ENCODE results near the gene ZNF275. TPM values are rescaled to one million over a fixed set of nuclear protein-coding genes. Genes with fewer than 3 reads are reported as not detected.
"Not testable (repeated sequence)": the region's sequence is repeated elsewhere in the genome, so short reads cannot be mapped to it uniquely, and the experiment has no call there.

Gene ZNF275
- total RNA-seq, 1 donor from 2014 or later: 5.9 TPM

GRCh38 chrX:153386097-153386496 is 52.1 kb downstream of the ZNF275 start:
- DNase-seq (ENCODE audit: low read depth, low spot score): no peak

GRCh38 chrX:153387345-153387744 is 53.4 kb downstream of the ZNF275 start:
- no peak for DNase-seq (ENCODE audit: low read depth, low spot score)

GRCh38 chrX:153387987-153388721 is 54.2 kb downstream of the ZNF275 start:
- DNase-seq (ENCODE audit: low read depth, low spot score): no peak

- DNase-seq (ENCODE audit: low read depth, low spot score): no peak
Measured at GRCh38 chrX:153388722-153389459, 54.9 kb downstream of the ZNF275 start.

- DNase-seq (ENCODE audit: low read depth, low spot score): not testable (repeated sequence)
Measured at GRCh38 chrX:153389460-153389768, 55.5 kb downstream of the ZNF275 start.

GRCh38 chrX:153392642-153393321 is 58.8 kb downstream of the ZNF275 start:
- DNase-seq (ENCODE audit: low read depth, low spot score): no peak

GRCh38 chrX:153394612-153395011 is 60.7 kb downstream of the ZNF275 start:
- no peak for DNase-seq (ENCODE audit: low read depth, low spot score)

GRCh38 chrX:153395613-153396319 is 61.8 kb downstream of the ZNF275 start:
- no peak for DNase-seq (ENCODE audit: low read depth, low spot score)

GRCh38 chrX:153396320-153397195 is 62.6 kb downstream of the ZNF275 start:
- DNase-seq (ENCODE audit: low read depth, low spot score): no peak

- DNase-seq (ENCODE audit: low read depth, low spot score): no peak
Measured at GRCh38 chrX:153397256-153397960, 63.5 kb downstream of the ZNF275 start.

GRCh38 chrX:153398275-153398960 is 64.5 kb downstream of the ZNF275 start:
- DNase-seq (ENCODE audit: low read depth, low spot score): no peak

- no peak for DNase-seq (ENCODE audit: low read depth, low spot score)
Measured at GRCh38 chrX:153400146-153401132, 66.5 kb downstream of the ZNF275 start.

GRCh38 chrX:153401133-153401764 is 67.3 kb downstream of the ZNF275 start, which contains the start of gene PNMA6E:
TSS of gene PNMA6E (minus strand) at chrX:153401350. CDS start at chrX:153398849, 2,501 bp downstream.
- no peak for DNase-seq (ENCODE audit: low read depth, low spot score)

Other genes with a start within 250 kb of the ZNF275 start
- gene MAGEA1, start 154.9 kb upstream of the ZNF275 start, total RNA-seq: 0.07 TPM in 1 of 2 replicates, not detected in the other
- not detected in 2 replicates for gene PNMA6F, start 12.4 kb upstream of the ZNF275 start, total RNA-seq
- gene PNMA6E, start 67.2 kb downstream of the ZNF275 start, total RNA-seq: not detected in 2 replicates
- gene ZFP92, start 77.3 kb downstream of the ZNF275 start, total RNA-seq: 1.1 and 1.6 TPM in 2 replicates
- gene TREX2, start 111.9 kb downstream of the ZNF275 start, total RNA-seq: 0.73 and 1.0 TPM in 2 replicates
- gene HAUS7, start 136.4 kb downstream of the ZNF275 start, total RNA-seq: 25.3 and 32.1 TPM in 2 replicates
- 22.9 and 35.6 TPM in 2 replicates for gene BGN, start 160.8 kb downstream of the ZNF275 start, total RNA-seq
- gene ATP2B3, start 183.5 kb downstream of the ZNF275 start, total RNA-seq: 0.11 TPM in 1 of 2 replicates, not detected in the other